HG03521 (cell line): ENCODE results near the gene SUGT1.

Source experiments
- ATAC-seq: cut with Tn5 transposase; IDR thresholded peaks from one replicate; pipeline ENCODE4 v1.9.1; 2021; ENCODE audit warnings: mild to moderate bottlenecking, moderate library complexity; ENCODE audit not compliant: unreplicated experiment

The SUGT1 gene

GRCh38 chr13:52736891-52737290 lies 84.3 kb downstream of the SUGT1 start:
- no peak for ATAC-seq

GRCh38 chr13:52737451-52737850 lies 84.8 kb downstream of the SUGT1 start:
- no peak for ATAC-seq

DNA sequence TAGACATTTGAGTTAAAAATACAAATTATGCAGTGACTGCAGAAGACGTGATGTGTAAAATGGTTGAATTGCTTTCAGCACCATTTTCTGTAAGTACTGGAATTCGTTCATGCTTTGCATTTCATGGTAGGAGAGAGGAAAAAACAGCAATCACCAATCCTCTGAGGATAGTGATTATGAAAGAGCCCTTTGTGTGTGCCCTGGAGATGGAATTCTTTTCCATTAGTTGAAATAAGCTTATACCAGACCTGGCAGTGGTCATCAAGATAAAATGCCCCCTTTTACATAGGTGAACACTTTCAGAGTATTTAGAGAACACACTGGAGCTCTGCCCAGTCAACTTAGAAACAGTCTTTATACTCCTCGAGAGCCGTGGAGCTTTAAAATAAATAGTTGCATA lies 85.3 kb downstream of the SUGT1 start:
- ATAC-seq: no peak

GRCh38 chr13:52738719-52739467 lies 86.3 kb downstream of the SUGT1 start:
- ATAC-seq: peak; percentile 61

DNA sequence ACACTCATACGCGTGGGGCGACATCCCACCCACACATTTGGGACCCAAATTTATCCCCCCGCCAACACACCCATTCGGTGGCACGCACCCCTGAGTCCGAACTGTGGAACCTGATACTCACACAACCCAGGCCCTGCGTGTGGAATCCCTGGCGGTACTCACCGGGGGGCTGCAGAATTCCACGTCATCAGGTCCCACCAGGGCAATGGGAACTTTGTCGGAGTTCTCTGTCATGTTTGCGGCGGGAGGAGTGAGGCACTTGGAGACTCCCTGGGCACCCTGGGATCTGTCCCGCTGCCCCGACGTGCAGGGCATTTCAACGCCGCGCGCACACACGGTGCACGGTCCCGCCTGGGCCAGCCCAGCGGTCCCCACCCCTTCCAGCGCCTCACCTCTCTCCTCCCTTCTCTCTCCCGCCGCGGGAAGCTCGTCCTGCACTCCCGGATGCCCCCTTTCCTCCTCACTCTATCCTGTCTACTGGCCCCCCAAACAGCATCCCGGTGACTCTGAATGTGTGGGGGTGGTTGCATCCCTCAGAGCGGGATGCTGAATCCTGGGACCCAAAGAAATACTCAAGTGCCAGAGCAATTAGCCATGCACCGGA lies 86.9 kb downstream of the SUGT1 start, which contains the start of gene CNMD:
Gene CNMD, minus strand, starts transcription at position 353 of the 604 bp plus-strand sequence. Its CDS starts 119 bp downstream, at position 234.
- ATAC-seq: no peak

- no peak for ATAC-seq
Observed at GRCh38 chr13:52743569-52743968, 90.9 kb downstream of the SUGT1 start.

DNA sequence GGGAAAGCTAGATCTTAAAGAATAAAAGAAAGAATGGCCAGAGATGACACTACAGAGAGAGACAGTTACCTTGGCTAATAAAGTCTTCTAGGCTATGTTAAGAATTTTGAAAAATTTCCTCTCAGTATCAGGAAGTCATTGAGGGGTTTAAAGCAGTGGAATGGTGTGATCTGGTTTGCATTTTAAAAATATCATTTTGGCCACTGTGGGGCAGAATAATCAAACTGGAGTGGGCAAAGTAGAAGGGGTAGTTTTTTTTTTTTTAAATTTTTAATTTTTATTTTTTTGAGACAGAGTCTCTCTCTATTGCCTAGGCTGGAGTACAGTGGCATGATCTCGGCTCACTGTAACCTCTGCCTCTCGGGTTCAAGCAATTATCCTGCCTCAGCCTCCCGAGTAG lies 91.4 kb downstream of the SUGT1 start:
- ATAC-seq: no peak

DNA sequence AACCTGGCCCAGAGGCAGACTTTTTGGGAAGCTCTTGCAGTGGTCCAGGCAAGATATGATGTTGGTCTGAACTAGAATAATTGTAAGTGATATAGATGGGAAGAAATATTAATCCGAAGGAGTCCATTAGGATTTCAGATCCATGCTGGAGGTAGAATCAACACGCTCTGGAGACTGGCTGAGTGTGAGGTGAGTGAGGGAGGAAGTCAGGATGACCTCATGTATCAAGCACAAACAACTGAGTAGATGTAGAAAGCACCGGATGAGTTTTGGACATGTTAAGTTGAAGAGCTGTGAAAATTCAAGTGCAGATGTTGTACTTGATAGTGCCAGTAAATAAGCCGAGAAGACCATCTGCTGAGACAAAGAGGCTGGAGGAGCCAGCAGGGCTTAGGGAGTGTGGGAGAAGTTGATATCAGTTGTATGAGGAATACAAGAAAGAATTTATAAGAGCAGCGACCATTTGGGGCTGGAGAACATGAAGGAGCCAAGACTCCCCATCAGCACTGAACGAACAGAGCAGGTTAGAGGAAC lies 92.3 kb downstream of the SUGT1 start:
- no peak for ATAC-seq

DNA sequence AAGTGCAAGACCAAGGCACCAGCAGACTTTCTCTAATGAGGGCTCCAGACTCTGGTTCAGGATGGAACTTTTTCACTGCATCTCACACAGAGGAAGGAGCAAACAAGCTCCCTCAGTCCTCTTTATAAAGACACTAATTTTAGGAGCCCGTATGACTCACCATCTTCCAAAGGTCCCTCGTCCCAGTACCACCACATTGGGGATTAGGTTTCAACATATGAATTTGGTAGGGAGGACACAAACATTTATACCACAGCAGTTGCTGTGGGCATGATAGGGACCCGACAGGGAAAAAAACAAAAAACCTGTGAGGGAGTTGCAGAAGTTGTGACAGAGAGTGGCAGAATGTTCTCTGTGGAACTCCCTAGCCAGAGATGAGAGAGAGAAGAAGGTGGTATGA lies 93.5 kb downstream of the SUGT1 start:
- no peak for ATAC-seq

GRCh38 chr13:52749419-52749818 lies 96.8 kb downstream of the SUGT1 start:
- ATAC-seq: no peak
